PC-3 (cell line): ENCODE results near the gene ENTHD1. TPM values are rescaled to one million over a fixed set of nuclear protein-coding genes. Genes with fewer than 3 reads are reported as not detected.

Source experiments
- ATAC-seq: fragments of 200-7000 bp; cut with Tn5 transposase; 2 replicates; pipeline ENCODE4 v1.9.1; 2020; ENCODE audit warnings: mild to moderate bottlenecking, moderate library complexity
- BruUV-seq: library from RNA; stranded (reverse); fragments of 400-500 nt; replicated peaks from 2 replicates; lab custom pipeline; 2021; lab: Mats Ljungman, UMichigan
- CTCF ChIA-PET: fragments of 300-600 bp; sonication (Branson Sonifier 250); formaldehyde crosslinking; loops from one replicate; lab custom pipeline; 2022; ENCODE audit warnings: antibody characterized with exemption; lab: Charles Lee
- POLR2A ChIA-PET: fragments of 300-600 bp; sonication (Branson Sonifier 250); formaldehyde crosslinking; loops from one replicate; lab custom pipeline; 2022; ENCODE audit warnings: antibody characterized with exemption; ENCODE audit not compliant: unreplicated experiment; lab: Charles Lee
- DNase-seq: peaks from one replicate; pipeline ENCODE4 v3.0.0-alpha.2; 2015
- H2AFZ ChIP-seq: fragments of 300-600 bp; sonication (generic); 2 replicates; pipeline ENCODE4 v1.6.0; 2016; ENCODE audit warnings: antibody characterized with exemption, low read length
- H3F3A ChIP-seq: fragments of 300-600 bp; sonication (generic); one replicate; pipeline ENCODE4 v1.6.0; 2017; ENCODE audit warnings: antibody characterized with exemption, low read length, control low read depth, mild to moderate bottlenecking; ENCODE audit not compliant: unreplicated experiment
- H3K27ac ChIP-seq: fragments of 300-600 bp; sonication (generic); 2 replicates; pipeline ENCODE4 v1.5.1; 2016; ENCODE audit warnings: mild to moderate bottlenecking, low read length
- H3K27me3 ChIP-seq: fragments of 300-600 bp; sonication (generic); 2 replicates; pipeline ENCODE4 v1.6.1; 2016; ENCODE audit warnings: low read length, mixed read lengths
- H3K36me3 ChIP-seq: fragments of 300-600 bp; sonication (generic); 2 replicates; pipeline ENCODE4 v1.6.1; 2016; ENCODE audit warnings: low read depth, mixed run types, low read length, mixed read lengths
- H3K4me1 ChIP-seq: fragments of 300-600 bp; sonication (generic); 2 replicates; pipeline ENCODE4 v1.5.1; 2016; ENCODE audit warnings: low read length; ENCODE audit not compliant: insufficient read depth
- H3K4me2 ChIP-seq: fragments of 300-600 bp; sonication (generic); 2 replicates; pipeline ENCODE4 v1.6.0; 2016; ENCODE audit warnings: low read length
- H3K4me3 ChIP-seq: fragments of 300-600 bp; sonication (generic); 2 replicates; pipeline ENCODE4 v1.5.1; 2016; ENCODE audit warnings: mild to moderate bottlenecking, low read length, mixed read lengths
- H3K79me2 ChIP-seq: fragments of 300-600 bp; sonication (generic); 2 replicates; pipeline ENCODE4 v1.6.1; 2017; ENCODE audit warnings: low read length, mixed read lengths
- H3K9ac ChIP-seq: fragments of 300-600 bp; sonication (generic); 2 replicates; pipeline ENCODE4 v1.6.0; 2016; ENCODE audit warnings: mild to moderate bottlenecking, low read length
- H3K9me2 ChIP-seq: fragments of 300-600 bp; sonication (generic); replicated peaks from 2 replicates; pipeline ENCODE4 v1.6.1; 2016; ENCODE audit warnings: mixed run types, low read length, mixed read lengths
- H3K9me3 ChIP-seq: fragments of 300-600 bp; sonication (generic); 2 replicates; pipeline ENCODE4 v1.6.1; 2016; ENCODE audit warnings: low read length, mixed read lengths
- H4K20me1 ChIP-seq: fragments of 300-600 bp; sonication (generic); 2 replicates; pipeline ENCODE4 v1.6.1; 2016; ENCODE audit warnings: low read length, mixed read lengths
- EZH2 ChIP-seq: fragments of 300-600 bp; sonication (generic); IDR thresholded peaks from one replicate; pipeline ENCODE4 v1.6.1; 2017; ENCODE audit warnings: antibody characterized with exemption, mild to moderate bottlenecking, low read length; ENCODE audit not compliant: unreplicated experiment
- EZH2phosphoT487 ChIP-seq: fragments of 300-600 bp; sonication (generic); IDR thresholded peaks from 2 replicates; pipeline ENCODE4 v1.6.1; 2018; ENCODE audit warnings: mild to moderate bottlenecking, antibody characterized with exemption, low read length, borderline replicate concordance
- intact Hi-C: fragments of 100-400 bp; cut with micrococcal nuclease; formaldehyde crosslinking; loops from 2 replicates; pipeline ENCODE4 v1.9.0; 2023
- total RNA-seq: library from RNA; depleted of rRNA; stranded (reverse); fragments of >200 nt; gene quantifications from 2 replicates; pipeline ENCODE4 v1.2.3, GENCODE V29; 2014
- TF ChIP-seq, protein P1 (sequence below): fragments of 300-600 bp; sonication (generic); conservative IDR thresholded peaks from 2 replicates; pipeline ENCODE4 v1.5.1; 2017; ENCODE audit warnings: antibody characterized with exemption, low read depth, mild to moderate bottlenecking, low read length

Gene ENTHD1
- total RNA-seq, 1 experiment from 2014 or later = not detected

DNA sequence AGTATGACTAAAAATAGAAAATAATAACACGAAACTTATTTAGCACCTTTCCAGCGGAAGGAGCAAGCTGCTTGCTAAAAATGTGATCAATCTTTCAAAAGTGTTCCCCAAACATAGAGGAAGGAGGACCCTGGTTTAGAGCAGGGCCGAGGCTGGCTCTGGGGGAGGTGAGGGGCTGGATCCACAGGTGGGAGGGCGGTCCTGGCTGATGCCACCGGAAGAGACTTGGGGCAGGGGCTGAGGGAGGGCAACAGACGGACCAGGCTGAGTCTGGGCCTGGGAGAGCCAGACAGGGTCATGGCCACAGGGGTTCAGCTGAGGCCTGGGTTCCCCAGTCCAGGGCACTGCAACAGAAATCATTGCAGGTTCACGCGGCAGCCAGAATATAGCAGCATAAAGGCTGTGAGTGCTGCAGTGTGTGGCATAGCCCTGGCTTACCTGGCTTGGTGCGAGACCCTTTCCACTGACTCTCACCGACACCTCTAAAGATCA is 179.7 kb downstream of the ENTHD1 start:
- H3K4me2 ChIP-seq = no peak overlapping the region
- POLR2A ChIA-PET = no interaction called here
- intact Hi-C loops = no loop called here
- H3K27ac ChIP-seq = no peak overlapping the region
- H4K20me1 ChIP-seq = no peaks in the 10 kb centered on the region
- no peaks in the 10 kb centered on the region for H3F3A ChIP-seq
- no peaks in the 10 kb centered on the region for H3K36me3 ChIP-seq
- no TSS peak for BruUV-seq
- no peaks in the 10 kb centered on the region for H3K79me2 ChIP-seq
- H3K9ac ChIP-seq = no peak overlapping the region
- CTCF ChIA-PET = no interaction called here
- H3K4me3 ChIP-seq = no peak overlapping the region
- peaks cover 48% of the 10 kb centered on the region for H3K27me3 ChIP-seq
- no peaks in the 10 kb centered on the region for H3K4me1 ChIP-seq
- no peak for DNase-seq
- no peaks in the 10 kb centered on the region for H3K9me2 ChIP-seq
- ATAC-seq = no peak
- no peak for TF ChIP-seq EZH2phosphoT487
- TF ChIP-seq, protein P1, sequence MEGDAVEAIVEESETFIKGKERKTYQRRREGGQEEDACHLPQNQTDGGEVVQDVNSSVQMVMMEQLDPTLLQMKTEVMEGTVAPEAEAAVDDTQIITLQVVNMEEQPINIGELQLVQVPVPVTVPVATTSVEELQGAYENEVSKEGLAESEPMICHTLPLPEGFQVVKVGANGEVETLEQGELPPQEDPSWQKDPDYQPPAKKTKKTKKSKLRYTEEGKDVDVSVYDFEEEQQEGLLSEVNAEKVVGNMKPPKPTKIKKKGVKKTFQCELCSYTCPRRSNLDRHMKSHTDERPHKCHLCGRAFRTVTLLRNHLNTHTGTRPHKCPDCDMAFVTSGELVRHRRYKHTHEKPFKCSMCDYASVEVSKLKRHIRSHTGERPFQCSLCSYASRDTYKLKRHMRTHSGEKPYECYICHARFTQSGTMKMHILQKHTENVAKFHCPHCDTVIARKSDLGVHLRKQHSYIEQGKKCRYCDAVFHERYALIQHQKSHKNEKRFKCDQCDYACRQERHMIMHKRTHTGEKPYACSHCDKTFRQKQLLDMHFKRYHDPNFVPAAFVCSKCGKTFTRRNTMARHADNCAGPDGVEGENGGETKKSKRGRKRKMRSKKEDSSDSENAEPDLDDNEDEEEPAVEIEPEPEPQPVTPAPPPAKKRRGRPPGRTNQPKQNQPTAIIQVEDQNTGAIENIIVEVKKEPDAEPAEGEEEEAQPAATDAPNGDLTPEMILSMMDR = no peak
- TF ChIP-seq EZH2 = no peak
- H2AFZ ChIP-seq = no peak overlapping the region
- no peaks in the 10 kb centered on the region for H3K9me3 ChIP-seq

DNA sequence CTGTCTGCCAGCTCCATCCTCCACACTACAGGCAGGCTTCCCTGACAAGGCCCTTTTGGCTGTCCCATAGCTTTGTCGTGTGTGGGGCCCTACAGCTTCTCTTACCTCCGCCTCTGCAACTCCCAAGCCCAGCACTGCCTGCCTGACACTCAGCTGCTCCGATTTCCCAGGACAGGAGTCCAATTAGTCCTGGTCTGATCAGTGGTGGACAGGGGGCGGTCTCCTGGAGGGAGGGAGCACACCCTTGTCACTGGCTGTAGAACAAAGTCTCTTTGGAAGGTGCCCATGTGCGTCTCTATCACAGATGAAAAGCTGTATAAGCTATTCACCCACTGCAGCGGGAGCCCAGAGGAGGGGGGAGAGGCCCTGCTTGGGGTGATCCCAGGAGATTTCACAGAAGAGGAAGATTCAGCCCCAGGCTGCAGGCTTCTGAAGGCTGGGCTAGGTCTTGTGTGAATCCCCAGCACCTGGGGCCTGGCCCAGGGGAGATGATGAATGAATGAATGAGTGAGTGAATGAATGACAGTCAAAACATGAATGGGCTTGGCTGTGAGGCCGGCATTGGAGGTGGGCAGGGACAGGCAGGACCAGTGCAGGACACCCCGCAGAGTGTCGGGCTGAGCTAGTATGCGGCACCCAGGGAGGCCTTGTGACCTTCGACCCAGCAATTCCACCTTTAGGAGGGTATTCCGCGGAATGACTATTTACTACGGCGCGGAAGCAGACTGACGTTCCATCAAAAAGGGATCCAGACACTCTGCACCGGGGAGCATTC is 180.6 kb downstream of the ENTHD1 start:
- ATAC-seq (no peak), DNase-seq (no peak)
- TF ChIP-seq EZH2 = no peak
- no peak for TF ChIP-seq EZH2phosphoT487
- TF ChIP-seq, protein P1 = no peak
- Histone ChIP-seq H3K4me3 (no peak overlapping the region), H2AFZ (no peak overlapping the region), H3K4me1 (no peaks in the 10 kb centered on the region), H3K4me2 (no peak overlapping the region), H3K79me2 (no peaks in the 10 kb centered on the region), H3F3A (no peaks in the 10 kb centered on the region), H3K27ac (no peak overlapping the region), H3K36me3 (no peaks in the 10 kb centered on the region), H3K9me2 (no peaks in the 10 kb centered on the region), H3K9ac (no peak overlapping the region), H3K9me3 (no peaks in the 10 kb centered on the region), H4K20me1 (no peaks in the 10 kb centered on the region), H3K27me3 (peaks cover 54% of the 10 kb centered on the region)
- ChIA-PET POLR2A (no interaction called here), CTCF (no interaction called here)
- intact Hi-C loops = no loop called here
- no TSS peak for BruUV-seq

DNA sequence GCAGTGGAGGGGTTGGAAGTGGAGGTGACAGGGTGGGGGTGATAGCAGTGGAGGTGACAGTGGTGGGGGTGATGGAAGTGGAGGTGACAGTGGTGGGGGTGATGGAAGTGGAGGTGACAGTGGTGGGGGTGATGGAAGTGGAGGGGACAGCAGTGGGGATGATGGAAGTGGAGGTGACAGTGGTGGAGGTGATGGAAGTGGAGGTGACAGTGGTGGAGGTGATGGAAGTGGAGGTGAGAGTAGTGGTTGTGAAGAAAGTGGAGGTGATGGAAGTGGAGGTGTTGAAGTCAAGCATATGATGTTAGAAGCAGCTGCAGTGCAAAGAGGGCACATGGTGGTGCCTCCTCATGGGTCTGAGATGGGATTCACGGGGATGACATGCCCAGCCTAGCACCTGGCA is 181.5 kb downstream of the ENTHD1 start:
- Histone ChIP-seq H4K20me1 (no peaks in the 10 kb centered on the region), H3K36me3 (no peaks in the 10 kb centered on the region), H3K4me2 (no peak overlapping the region), H3K9me3 (no peaks in the 10 kb centered on the region), H3K4me3 (no peak overlapping the region), H3K4me1 (no peaks in the 10 kb centered on the region), H3K9ac (no peak overlapping the region), H3K79me2 (no peaks in the 10 kb centered on the region), H3K27ac (no peak overlapping the region), H3K27me3 (peaks cover 62% of the 10 kb centered on the region), H3F3A (no peaks in the 10 kb centered on the region), H2AFZ (no peak overlapping the region), H3K9me2 (no peaks in the 10 kb centered on the region)
- ChIA-PET CTCF (no interaction called here), POLR2A (no interaction called here)
- BruUV-seq = no TSS peak
- TF ChIP-seq EZH2phosphoT487 (no peak), EZH2 (no peak)
- TF ChIP-seq, protein P1 = no peak
- intact Hi-C loops = no loop called here
- ATAC-seq (no peak), DNase-seq (no peak)
